ENCODE measurements around the gene TGFB2. TPM values are rescaled to one million over a fixed set of nuclear protein-coding genes. Genes with fewer than 3 reads are reported as not detected.

Gene TGFB2
- 0.97 and 82.6 TPM in 2 replicates for total RNA-seq

GRCh38 chr1:218344814-218345672 is at the start of gene TGFB2:
Gene TGFB2, plus strand, starts transcription at chr1:218345336. Its CDS starts 1,366 bp downstream, at chr1:218346702.

Other genes with a start within 250 kb of the TGFB2 start
- 3.7 and 6.0 TPM in 2 replicates for gene RRP15, start 60.0 kb upstream of the TGFB2 start, total RNA-seq

Measured in bladder microvascular endothelial cell (primary cell).